ENCODE results near the gene HEXIM2. TPM values are rescaled to one million over a fixed set of nuclear protein-coding genes. Genes with fewer than 3 reads are reported as not detected.
A peak's percentile ranks its signal among the peaks of the same experiment; 100 is the strongest.

HEXIM2 gene
- total and polyA plus RNA-seq, 2 of the 13 experiments (the other 11 are each of a cell fraction or from before 2014, with no cell fraction given), result 27.1 to 32.4 TPM

GRCh38 chr17:45201880-45202279 lies 40.2 kb downstream of the HEXIM2 start (continued):
- TF ChIP-seq TFAP4 (IDR thresholded peaks at IDR 0.05; ENCODE audit: borderline replicate concordance, low read depth) (peak; percentile 18; the same call in 1 of the 2 replicates), ZFP90 (CRISPR knock-in tag; IDR thresholded peaks at IDR 0.05; ENCODE audit: borderline replicate concordance) (peak; percentile 85; the same call in 1 of the 2 replicates), ZSCAN21 (CRISPR knock-in tag; IDR thresholded peaks at IDR 0.05; ENCODE audit: borderline replicate concordance) (0 out of 2 replicates have a peak, but pooled peaks have one; percentile 60), RARA (CRISPR knock-in tag; IDR thresholded peaks at IDR 0.05) (peak; percentile 96), HNF1B (CRISPR knock-in tag; IDR thresholded peaks at IDR 0.05) (peak; percentile 78; the same call in 1 of the 2 replicates), MXD3 (CRISPR knock-in tag; IDR thresholded peaks at IDR 0.05) (0 out of 2 replicates have a peak, but pooled peaks have one; percentile 66), BHLHE40 (IDR thresholded peaks at IDR 0.05; ENCODE audit: low read length) (0 out of 2 replicates have a peak, but pooled peaks have one; percentile 8), TBL1XR1 (IDR thresholded peaks at IDR 0.05; ENCODE audit: borderline replicate concordance, low read length, partially characterized antibody) (peak; percentile 99), ZNF614 (CRISPR knock-in tag; IDR thresholded peaks at IDR 0.05; ENCODE audit: borderline replicate concordance) (peak; percentile 83), ZEB1 (IDR thresholded peaks at IDR 0.05; ENCODE audit: insufficient replicate concordance, low read depth) (peak; percentile 90), TEF (CRISPR knock-in tag; IDR thresholded peaks at IDR 0.05) (peak; percentile 97), NR2F1 (CRISPR knock-in tag; IDR thresholded peaks at IDR 0.05) (peak; percentile 54 to 70; a peak in 2 of 4 replicates), WIZ (CRISPR knock-in tag; IDR thresholded peaks at IDR 0.05) (0 out of 2 replicates have a peak, but pooled peaks have one; percentile 49), ZNF567 (CRISPR knock-in tag; IDR thresholded peaks at IDR 0.05; ENCODE audit: borderline replicate concordance) (peak; percentile 89; the same call in 1 of the 2 replicates), YEATS4 (CRISPR knock-in tag; IDR thresholded peaks at IDR 0.05; ENCODE audit: borderline replicate concordance) (0 out of 2 replicates have a peak, but pooled peaks have one; percentile 45), TSC22D2 (CRISPR knock-in tag; IDR thresholded peaks at IDR 0.05; ENCODE audit: borderline replicate concordance) (peak; percentile 69; the same call in 1 of the 2 replicates), GZF1 (CRISPR knock-in tag; IDR thresholded peaks at IDR 0.05) (peak; percentile 52; the same call in 1 of the 2 replicates), KAT8 (CRISPR knock-in tag; IDR thresholded peaks at IDR 0.05) (peak; percentile 87), SP140L (CRISPR knock-in tag; IDR thresholded peaks at IDR 0.05; ENCODE audit: borderline replicate concordance) (0 out of 2 replicates have a peak, but pooled peaks have one; percentile 39), FOXC1 (CRISPR knock-in tag; IDR thresholded peaks at IDR 0.05; ENCODE audit: borderline replicate concordance) (0 out of 2 replicates have a peak, but pooled peaks have one; percentile 14), ATF2 (CRISPR knock-in tag; IDR thresholded peaks at IDR 0.05) (peak; percentile 96)
